WTC11 (cell line): Measurements from ENCODE around the gene ATP6V1G1.

Source experiments
- FOXP4 ChIP-seq: sonication (generic); formaldehyde crosslinking; IDR thresholded peaks from 2 replicates; pipeline ENCODE4 v1.8.0; 2022; ENCODE audit warnings: mild to moderate bottlenecking, missing genetic modification reagents
- IRF1 ChIP-seq: sonication (generic); formaldehyde crosslinking; IDR thresholded peaks from 2 replicates; pipeline ENCODE4 v1.8.0; 2023; ENCODE audit warnings: missing genetic modification reagents
- NR2C2 ChIP-seq: sonication (generic); formaldehyde crosslinking; IDR thresholded peaks from 2 replicates; pipeline ENCODE4 v1.8.0; 2022; ENCODE audit warnings: mild to moderate bottlenecking, missing genetic modification reagents
- PREB ChIP-seq: sonication (generic); formaldehyde crosslinking; IDR thresholded peaks from 2 replicates; pipeline ENCODE4 v1.8.1; 2022; ENCODE audit warnings: mild to moderate bottlenecking, missing genetic modification reagents, moderate library complexity, borderline replicate concordance
- SMAD3 ChIP-seq: sonication (generic); formaldehyde crosslinking; IDR thresholded peaks from 2 replicates; pipeline ENCODE4 v1.8.0; 2022; ENCODE audit warnings: missing genetic modification reagents, mild to moderate bottlenecking, borderline replicate concordance
- ZNF416 ChIP-seq: fragments of 250-450 bp; sonication (Bioruptor Pico); IDR thresholded peaks from 2 replicates; pipeline ENCODE4 v1.9.0; 2021; ENCODE audit warnings: mild to moderate bottlenecking, inconsistent platforms
- TF ChIP-seq, protein P1 (sequence below): fragments of 200-600 bp; IDR thresholded peaks from 2 replicates; pipeline ENCODE4 v1.8.0; 2022; ENCODE audit warnings: antibody characterized with exemption
- TF ChIP-seq, protein P2 (sequence below): sonication (generic); formaldehyde crosslinking; IDR thresholded peaks from 2 replicates; pipeline ENCODE4 v1.8.0; 2023; ENCODE audit warnings: missing genetic modification reagents, mild to moderate bottlenecking, borderline replicate concordance
- TF ChIP-seq, protein P3 (sequence below): fragments of 250-450 bp; sonication (Bioruptor Pico); IDR thresholded peaks from 2 replicates; pipeline ENCODE4 v1.9.0; 2021; ENCODE audit warnings: mild to moderate bottlenecking
- TF ChIP-seq, protein P4 (sequence below): sonication (generic); formaldehyde crosslinking; IDR thresholded peaks from 2 replicates; pipeline ENCODE4 v1.8.0; 2022; ENCODE audit warnings: mild to moderate bottlenecking, missing genetic modification reagents

DNA sequence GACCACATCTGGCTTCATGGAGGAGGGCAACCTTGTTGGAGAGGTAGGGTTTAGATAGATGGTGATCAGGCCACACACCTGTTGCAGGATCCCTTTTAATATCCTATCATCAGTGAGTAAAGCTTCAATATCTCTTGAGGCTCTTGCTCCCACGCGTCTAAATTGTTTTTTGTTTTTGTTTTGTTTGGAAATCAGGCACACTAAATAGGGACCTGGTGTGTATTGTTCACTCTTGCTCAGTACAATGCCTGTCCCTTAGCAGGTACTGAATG, 20.9 kb downstream of the ATP6V1G1 start:
- TF ChIP-seq NR2C2 (CRISPR knock-in tag) (no peak), SMAD3 (CRISPR knock-in tag) (no peak), PREB (CRISPR knock-in tag) (no peak), ZNF416 (no peak), IRF1 (CRISPR knock-in tag) (no peak), FOXP4 (CRISPR knock-in tag) (no peak)
- TF ChIP-seq, protein P1, sequence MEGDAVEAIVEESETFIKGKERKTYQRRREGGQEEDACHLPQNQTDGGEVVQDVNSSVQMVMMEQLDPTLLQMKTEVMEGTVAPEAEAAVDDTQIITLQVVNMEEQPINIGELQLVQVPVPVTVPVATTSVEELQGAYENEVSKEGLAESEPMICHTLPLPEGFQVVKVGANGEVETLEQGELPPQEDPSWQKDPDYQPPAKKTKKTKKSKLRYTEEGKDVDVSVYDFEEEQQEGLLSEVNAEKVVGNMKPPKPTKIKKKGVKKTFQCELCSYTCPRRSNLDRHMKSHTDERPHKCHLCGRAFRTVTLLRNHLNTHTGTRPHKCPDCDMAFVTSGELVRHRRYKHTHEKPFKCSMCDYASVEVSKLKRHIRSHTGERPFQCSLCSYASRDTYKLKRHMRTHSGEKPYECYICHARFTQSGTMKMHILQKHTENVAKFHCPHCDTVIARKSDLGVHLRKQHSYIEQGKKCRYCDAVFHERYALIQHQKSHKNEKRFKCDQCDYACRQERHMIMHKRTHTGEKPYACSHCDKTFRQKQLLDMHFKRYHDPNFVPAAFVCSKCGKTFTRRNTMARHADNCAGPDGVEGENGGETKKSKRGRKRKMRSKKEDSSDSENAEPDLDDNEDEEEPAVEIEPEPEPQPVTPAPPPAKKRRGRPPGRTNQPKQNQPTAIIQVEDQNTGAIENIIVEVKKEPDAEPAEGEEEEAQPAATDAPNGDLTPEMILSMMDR = no peak
- TF ChIP-seq, protein P2, sequence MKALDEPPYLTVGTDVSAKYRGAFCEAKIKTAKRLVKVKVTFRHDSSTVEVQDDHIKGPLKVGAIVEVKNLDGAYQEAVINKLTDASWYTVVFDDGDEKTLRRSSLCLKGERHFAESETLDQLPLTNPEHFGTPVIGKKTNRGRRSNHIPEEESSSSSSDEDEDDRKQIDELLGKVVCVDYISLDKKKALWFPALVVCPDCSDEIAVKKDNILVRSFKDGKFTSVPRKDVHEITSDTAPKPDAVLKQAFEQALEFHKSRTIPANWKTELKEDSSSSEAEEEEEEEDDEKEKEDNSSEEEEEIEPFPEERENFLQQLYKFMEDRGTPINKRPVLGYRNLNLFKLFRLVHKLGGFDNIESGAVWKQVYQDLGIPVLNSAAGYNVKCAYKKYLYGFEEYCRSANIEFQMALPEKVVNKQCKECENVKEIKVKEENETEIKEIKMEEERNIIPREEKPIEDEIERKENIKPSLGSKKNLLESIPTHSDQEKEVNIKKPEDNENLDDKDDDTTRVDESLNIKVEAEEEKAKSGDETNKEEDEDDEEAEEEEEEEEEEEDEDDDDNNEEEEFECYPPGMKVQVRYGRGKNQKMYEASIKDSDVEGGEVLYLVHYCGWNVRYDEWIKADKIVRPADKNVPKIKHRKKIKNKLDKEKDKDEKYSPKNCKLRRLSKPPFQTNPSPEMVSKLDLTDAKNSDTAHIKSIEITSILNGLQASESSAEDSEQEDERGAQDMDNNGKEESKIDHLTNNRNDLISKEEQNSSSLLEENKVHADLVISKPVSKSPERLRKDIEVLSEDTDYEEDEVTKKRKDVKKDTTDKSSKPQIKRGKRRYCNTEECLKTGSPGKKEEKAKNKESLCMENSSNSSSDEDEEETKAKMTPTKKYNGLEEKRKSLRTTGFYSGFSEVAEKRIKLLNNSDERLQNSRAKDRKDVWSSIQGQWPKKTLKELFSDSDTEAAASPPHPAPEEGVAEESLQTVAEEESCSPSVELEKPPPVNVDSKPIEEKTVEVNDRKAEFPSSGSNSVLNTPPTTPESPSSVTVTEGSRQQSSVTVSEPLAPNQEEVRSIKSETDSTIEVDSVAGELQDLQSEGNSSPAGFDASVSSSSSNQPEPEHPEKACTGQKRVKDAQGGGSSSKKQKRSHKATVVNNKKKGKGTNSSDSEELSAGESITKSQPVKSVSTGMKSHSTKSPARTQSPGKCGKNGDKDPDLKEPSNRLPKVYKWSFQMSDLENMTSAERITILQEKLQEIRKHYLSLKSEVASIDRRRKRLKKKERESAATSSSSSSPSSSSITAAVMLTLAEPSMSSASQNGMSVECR = no peak
- TF ChIP-seq, protein P3, sequence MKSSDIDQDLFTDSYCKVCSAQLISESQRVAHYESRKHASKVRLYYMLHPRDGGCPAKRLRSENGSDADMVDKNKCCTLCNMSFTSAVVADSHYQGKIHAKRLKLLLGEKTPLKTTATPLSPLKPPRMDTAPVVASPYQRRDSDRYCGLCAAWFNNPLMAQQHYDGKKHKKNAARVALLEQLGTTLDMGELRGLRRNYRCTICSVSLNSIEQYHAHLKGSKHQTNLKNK (CRISPR knock-in tag) = no peak
- TF ChIP-seq, protein P4, sequence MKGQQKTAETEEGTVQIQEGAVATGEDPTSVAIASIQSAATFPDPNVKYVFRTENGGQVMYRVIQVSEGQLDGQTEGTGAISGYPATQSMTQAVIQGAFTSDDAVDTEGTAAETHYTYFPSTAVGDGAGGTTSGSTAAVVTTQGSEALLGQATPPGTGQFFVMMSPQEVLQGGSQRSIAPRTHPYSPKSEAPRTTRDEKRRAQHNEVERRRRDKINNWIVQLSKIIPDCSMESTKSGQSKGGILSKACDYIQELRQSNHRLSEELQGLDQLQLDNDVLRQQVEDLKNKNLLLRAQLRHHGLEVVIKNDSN (CRISPR knock-in tag) = no peak
